NB4 (cell line): ENCODE results near the gene LRMDA.

Experiments used
- CTCF ChIP-seq: IDR thresholded peaks from one replicate; pipeline ENCODE4 v1.5.1; 2012; ENCODE audit warnings: low read depth, low read length
- POLR2A ChIP-seq: IDR thresholded peaks from 2 replicates; pipeline ENCODE4 v1.6.1; 2011; ENCODE audit warnings: mild to moderate bottlenecking; ENCODE audit not compliant: insufficient read length; ENCODE audit errors: extremely low read depth

GRCh38 chr10:75755528-75755927 is 324.1 kb downstream of the LRMDA start:
- no peak for TF ChIP-seq CTCF
- TF ChIP-seq POLR2A, result no peak
